NOMO-1 (cell line): ENCODE results near the gene NHLRC2.

Source experiments
- DNase-seq, 2 experiments: peaks; one replicate each; lab custom pipeline; 2025; ENCODE audit not compliant: unreplicated experiment in 2 of 2; lab: John Stamatoyannopoulos, UW

The NHLRC2 gene

DNA sequence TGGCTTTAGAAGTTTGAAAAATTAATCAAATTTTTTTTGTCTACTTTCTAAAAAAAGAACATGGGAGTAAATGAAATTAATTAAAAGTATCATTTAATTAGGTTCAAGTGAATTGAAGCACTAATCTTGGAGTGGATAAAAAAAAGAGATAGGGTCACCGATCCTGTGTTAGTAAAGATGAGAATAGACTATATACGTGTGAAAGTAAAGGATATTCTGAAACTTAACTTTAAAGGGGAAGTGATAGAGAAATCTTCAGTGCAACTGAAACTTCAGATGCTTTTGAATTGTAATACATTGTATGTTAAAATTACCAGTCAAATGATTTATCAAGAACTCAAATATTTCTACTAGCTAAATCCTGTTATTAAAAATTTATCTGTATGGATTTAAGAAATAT is 4.8 kb downstream of the NHLRC2 start:
- peak in 1 of 2 experiments; percentile 60 for DNase-seq

DNA sequence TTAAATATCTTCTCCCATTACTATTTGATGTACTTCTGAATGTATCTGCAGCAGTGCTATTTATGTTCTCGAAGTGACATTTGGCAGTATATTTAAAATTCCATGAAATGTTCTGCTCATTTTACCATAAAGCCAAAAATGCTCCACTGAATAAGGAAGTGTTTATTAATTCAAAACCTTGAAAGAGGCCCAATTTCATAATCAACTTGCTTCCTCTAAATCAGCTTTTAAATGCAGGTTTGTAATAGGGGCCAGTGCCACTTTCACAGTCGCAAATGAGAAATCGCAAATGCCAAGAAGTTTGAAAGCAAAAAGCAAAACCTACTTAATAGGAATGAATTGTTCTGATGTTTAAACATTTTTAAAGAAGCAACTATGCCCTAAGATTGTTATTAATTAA is 11.4 kb downstream of the NHLRC2 start:
- DNase-seq: peak; percentile 79 to 92

DNA sequence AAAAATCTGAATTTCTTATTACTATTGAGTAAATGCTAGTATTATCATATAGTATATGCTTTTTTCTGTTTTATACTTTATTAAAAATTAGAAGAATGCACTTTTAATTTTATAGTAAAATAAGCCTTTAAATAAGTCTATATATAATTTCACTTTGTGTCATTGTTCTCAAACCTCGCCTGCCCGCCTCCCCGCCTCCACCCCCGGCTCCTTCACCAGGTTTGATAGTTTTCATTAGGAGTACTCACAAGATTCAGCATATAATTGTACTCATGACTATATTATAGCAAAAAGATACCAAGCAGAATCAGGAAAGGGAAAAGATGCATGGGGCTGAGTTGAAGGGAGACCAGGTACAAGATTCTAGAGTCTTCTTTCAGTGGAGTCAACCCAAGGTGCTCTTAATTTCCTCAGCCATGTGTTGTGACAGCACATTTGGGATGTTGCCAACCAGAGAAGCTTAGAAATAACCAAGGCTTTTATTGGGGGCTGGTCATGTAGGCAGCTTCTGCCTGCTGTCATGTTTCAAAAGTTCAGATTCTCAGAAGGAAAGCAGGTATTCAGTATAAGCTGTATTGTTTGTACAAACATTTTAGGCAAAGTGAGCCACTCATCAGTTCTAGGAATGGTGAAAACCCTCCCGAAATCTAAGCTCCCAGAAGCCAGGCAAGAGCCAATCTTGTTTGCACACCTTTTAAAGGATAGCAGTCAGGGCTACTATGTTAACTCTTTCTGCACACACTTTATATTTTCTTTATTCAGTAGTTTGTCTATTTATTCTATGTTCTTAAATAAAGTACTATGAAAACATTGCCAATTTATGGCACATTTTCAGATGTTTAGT is 12.3 kb downstream of the NHLRC2 start:
- DNase-seq: no peak

DNA sequence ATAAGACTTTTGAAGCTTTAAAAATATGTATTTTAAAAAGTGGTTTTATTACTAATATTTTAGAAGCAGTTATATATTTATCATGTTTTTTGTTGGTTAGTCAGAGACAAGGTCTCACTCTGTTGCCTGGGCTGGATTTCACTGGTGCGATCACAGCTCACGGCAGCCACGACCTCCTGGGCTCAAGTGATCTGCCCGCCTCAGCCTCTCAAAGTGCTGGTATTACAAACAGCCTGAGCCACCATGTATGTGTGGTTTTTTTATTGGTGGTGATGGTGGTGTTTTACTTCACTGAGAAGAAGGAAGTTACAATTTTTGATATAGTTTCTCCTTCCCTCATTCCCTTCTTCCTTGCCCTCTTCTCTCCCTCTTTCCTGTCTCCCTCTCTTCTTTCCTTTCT is 13.4 kb downstream of the NHLRC2 start:
- peak in 1 of 2 experiments; percentile 21 for DNase-seq

DNA sequence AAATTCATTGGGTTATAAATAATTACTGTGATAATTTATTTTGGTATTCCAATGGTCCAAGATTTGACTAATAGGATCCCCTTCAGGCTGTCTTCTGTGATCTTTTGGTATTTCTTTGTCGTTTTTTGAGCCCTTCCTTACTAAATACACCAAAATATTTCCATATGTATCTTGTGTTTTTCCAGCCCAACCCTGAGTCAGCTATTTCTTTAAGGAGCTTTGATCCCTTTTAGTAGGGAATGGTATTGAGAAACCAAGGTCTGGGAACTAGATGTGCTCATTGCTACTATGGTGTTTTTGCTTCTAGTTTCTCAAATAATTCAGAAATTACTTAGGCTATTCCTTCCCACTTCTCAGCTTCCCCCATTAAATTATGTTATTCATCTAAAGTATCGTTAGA is 15.3 kb downstream of the NHLRC2 start:
- DNase-seq: no peak

DNA sequence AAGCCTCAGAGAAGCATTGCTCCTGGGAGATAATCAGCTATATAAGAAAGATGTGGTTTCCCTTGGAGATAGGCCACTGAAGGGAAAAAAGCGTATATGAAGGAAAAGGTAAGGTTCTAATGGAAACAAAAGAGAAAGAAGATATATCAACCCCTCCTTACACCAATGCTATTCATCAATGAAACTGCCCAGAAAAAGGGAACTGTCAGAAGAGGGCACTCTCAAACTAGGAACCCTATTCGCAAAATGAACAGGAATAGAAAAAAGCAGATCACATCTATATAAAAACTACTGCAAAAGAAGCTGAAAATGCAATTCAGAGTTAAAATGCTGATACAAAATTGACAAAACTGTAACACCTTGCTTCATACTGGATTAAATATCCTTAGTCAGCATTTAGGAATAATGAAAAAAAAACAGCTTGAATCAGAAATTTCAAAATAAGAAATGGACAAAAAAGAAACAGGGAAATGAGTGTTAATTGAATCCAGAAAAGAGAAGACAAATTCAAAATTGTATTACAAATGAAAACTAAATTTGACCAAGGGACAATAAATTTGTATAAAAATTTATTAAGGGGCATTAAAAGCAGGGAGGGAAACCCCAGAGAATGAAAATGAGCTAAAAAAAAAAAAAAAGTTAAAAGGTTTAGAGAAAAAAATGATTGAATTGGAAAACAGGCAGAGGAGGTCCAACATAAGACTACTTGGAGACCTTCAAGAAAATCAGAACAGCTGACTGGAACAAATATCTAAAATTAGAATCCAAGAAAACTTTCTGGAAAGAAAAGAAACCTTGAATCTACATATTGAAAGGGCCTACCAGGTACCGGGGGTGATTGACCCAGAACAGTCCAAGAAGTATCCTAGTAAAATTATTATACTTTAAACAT is 17.9 kb downstream of the NHLRC2 start:
- peak; percentile 22 to 43 for DNase-seq

DNA sequence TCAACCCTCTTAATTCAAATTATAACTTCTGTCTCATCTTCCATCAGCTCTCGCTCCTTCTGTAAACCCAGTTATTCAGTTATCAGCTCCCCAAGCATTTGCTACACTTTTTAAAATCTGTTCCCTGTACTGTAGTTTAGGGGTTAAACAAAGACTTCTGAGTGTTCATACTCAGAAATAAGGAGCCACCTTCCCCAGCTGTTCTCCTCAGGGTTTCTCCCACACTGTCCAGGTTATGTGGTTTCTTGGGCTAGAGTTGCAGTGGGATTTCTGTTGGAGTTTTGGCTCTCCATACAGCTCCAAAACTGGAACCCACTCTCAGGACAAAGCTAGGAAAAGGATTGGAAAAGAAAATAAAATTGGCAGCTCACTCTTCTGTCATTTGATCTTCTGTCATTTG is 20.8 kb downstream of the NHLRC2 start:
- no peak for DNase-seq

DNA sequence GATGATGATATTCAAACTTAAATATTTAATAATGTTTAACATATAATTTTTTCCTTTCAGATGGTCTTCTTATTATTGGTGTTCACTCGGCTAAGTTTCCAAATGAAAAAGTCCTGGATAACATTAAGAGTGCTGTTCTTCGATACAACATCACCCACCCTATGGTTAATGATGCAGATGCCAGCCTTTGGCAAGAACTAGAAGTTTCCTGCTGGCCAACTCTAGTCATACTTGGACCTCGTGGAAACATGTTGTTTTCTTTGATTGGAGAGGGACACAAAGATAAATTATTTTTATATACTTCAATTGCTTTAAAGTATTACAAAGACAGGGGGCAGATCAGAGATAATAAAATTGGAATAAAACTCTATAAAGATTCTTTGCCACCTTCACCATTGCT is 22.0 kb downstream of the NHLRC2 start:
- no peak for DNase-seq

DNA sequence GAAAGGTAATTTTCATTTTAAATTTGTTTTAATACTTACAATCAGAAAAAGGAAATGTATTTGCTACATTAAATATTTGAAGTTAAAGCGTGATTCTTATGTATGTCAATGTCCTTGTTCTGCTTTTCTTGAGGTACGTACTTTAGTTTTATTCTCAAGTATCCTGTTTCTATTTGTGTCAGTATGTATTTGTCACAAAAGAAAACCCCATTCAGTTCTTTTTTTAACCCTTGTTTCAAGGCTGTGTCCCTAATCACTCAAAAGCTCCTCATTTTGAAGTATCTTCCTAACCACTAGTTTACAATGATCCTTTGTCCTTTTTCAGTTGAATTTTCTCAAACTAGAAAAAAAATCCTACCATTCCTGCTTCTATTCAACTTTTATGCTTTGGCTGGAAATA is 25.2 kb downstream of the NHLRC2 start:
- DNase-seq: peak in 1 of 2 experiments; percentile 5

DNA sequence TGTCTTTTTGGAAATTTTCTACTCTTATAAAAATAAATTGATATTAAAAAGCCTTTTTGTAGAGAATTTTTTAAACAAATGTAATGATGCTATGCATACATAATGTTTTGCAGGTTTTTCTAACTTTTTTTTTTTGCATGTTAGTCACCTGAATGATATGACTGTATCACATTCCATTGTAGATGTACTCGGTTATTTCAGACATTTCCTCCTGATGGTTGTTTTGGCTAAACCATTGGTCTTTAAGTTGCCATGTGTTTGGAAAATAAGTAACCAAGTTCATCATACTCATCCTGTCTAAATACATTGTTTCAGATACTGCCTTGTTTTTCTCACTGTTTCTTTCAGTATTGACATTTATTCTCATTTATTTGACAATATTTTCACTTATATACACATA is 25.8 kb downstream of the NHLRC2 start:
- DNase-seq: no peak

DNA sequence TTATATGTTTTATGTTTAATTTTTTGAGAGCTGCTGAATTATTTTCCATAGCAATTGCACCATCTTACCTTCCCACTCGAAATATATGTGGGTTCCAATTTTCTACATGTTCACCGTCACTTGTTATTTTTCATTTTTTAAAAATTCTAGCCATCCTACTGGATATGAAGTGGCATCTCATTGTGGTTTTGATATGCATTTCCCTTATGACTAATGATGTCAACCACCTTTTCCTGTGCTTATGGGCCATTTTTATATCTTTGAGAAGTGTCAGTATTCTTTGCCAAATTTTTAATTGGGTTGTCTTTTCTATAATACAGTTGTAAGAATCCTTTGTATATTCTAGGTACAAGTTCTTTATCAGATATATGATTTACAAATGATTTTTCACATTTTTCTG is 27.8 kb downstream of the NHLRC2 start:
- DNase-seq: no peak

DNA sequence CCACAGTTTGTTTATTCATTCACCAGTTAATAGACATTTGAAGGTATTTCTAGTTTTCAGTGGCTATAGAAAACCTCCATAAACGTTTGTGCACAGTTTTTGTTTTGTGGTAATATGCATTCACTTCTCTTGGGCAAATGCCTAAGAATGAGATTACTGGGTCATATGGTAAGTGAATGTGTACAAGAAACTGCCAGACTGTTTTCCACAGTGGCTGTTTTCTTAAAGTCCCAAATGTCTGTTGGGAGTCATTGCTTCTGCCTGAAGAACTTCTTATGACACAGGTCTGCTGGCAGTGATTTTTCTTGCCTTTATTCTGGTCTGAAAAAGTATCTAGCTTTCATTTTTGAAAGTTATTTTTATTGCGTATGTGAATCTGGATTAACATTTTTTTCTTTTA is 35.5 kb downstream of the NHLRC2 start:
- no peak for DNase-seq

DNA sequence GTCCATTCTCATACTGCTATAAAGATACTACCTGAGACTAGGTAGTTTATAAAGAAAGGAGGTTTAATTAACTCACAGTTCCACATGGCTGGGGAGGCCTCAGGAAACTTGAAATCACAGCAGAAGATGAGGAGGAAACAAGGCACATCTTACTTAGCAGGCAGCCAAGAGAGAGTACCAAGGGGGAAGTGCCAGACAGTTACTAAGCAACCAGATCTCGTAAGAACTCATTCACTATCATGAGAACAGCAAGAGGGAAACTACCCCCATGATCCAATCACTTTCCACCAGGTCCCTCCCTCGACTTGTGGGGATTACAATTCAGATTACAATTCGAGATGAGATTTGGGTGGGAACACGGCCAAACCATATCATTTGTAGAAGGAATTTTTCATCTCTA is 36.3 kb downstream of the NHLRC2 start:
- no peak for DNase-seq

DNA sequence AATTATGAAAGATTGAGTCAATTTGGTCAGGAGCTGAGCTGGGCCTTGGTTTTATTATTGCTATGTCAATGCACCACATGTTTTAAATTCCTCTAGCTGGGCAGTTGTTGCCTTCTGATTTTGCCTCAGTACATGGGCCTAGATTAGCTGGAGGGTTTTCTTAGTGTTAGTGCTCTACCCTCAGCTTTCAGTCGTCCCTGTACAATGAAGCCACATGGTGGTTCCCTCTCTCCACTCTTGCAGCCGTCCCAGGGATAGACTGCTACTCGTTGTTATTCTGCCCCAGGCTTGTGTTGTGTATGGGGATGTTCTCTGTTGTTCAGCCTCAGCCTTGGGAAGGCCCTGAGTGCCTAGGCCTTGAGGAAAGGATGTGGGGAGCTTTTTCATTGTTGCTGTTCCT is 37.0 kb downstream of the NHLRC2 start:
- no peak for DNase-seq

DNA sequence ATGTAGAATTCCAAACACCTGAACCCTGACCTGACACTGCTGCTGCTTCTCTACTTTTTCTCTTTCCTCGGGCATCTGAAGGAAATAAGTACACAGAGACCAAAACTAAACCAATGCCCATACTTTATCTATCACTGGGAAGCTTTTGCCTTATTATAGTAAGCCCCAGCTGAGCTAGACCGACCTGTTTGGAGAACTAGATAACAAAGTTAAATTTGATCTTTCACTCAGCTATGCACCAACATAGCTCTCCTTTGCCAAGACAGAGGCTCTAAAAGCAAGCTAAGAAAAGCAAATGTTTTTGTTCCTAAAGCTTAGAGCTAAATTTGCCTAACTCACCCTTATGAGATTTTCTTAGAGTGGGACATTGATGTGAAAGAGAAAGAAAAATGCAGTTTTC is 39.1 kb downstream of the NHLRC2 start:
- DNase-seq: no peak

DNA sequence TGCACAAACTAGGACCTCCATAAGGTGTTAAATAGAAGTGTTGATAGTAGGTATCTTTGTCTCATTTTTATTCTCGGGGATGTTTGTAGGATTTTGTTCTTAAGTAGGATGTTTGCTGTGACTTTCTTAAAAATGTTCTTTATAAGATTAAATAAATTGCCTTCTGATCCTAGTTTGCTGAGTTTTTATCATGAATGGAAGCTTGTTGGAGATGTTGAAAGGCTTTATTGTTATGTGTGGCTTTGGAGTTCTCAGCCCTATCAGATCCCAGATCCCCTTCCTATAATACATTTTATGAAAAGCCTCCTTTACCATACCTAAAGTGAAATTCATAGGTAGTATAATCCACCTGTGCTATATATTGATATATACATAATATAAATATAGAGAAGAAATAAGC is 40.1 kb downstream of the NHLRC2 start:
- no peak for DNase-seq

DNA sequence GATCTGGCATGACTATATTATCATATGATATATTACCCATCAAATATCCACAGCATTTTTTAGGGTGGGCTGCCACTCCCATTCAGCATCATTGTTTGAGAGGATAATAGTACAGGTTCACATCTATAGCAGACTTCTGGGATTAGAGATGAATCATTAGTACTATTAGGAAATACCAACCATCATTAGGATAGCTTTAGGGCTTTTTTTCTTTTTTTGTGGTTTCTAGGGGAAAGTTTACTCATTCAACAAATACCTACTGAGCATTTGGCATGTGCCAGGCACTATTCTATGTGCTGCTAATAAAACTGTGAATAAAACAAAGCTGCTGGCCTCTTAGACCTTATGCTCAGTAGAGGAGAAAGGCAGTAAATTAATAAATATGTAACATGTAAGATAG is 40.6 kb downstream of the NHLRC2 start:
- DNase-seq: no peak

DNA sequence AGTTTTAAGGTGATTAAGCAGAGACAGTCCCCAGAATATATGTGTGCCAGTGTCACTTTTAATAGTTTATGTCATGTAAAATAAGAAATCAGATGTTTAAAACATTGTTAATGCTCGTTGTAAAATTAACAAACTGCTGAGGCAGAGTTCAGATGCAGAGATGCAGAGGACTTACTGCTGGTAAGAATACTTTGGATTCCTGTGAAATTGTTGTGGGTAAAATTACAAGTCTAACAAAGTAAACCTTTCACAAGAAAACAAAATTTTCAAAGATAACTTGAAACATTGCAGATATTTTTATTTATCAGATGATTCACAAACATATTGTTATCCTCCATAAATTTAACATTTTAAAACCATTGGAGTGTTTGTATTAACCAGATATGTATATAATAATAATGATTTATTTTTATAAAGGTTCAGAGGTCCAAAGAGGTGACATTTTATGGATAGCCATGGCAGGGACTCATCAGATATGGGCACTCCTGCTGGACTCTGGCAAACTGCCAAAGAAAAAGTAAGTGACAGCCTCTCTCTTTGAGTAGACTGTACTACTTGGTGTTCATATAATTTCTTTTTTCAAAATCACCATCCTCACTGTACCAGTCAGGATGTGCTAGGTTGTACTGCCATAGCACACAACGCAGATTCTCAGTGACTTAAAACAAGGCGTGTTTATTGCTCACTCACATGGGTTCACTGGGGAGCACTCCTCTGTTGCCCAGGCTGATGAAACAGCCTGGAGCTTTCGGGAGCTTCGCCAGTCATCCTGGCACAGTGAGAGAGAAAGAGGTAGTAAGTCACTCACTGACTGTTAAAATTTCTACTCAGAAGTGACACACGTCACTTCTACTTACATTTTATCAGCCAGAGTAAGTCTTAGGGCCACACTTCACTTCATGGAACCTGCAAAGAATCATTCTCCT is 43.5 kb downstream of the NHLRC2 start:
- DNase-seq: no peak

DNA sequence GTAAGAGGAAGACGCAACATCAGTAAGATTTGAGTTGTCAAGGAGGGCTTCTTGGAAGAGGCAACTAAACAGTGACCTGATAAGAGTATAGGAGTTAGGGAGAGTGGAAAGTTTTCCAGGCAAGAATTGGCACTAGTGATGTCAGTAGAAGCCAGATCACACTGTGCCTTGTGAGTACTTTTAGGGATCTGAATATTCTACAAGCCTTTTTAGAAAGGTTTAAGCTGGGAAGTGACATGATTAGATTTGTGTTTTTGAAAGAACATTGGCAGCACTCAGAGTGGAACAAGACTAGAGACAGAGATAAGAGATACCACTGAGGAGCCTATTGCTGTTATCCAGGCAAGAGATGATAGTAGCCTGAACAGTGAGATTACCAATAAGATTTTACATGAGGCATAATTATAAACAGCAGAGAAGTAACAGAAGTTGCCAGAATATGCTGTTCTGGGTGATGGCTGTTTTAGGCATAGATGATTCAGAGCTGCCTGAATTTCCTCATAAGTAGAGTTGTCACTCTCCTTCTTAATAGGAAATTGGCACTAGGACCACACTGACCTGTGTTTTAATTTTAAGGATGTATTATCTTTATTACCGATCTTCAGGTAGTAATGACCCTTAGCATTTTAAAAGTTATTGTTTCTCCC is 45.6 kb downstream of the NHLRC2 start:
- DNase-seq: no peak

DNA sequence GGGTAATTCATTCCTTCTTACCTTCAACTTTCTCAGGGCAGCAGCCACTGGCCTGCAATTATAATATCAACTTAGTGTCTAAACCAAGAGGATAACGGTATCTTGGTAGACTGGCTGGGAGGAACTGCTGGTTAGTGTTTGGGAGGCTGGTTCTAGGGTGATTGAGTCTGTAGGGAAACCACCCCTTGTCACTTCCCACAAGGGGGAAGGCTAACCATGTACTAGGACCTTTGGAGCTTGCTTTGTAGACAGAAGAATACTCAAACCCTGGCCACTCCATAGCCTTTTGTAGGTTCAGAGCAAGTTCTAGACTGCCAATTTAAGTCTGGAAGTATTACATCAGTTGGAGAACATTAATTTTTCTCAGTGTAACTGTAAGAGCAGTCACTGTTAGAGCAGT is 51.3 kb downstream of the NHLRC2 start:
- DNase-seq: no peak
